IPS-11a (cell line): ENCODE data around the gene KRTAP5-2.
"Not testable (repeated sequence)": the region's sequence is repeated elsewhere in the genome, so short reads cannot be mapped to it uniquely, and the experiment has no call there.

ENCODE experiments used
- H3K4me3 ChIP-seq: one replicate; pipeline ENCODE4 v1.5.1; 2013; ENCODE audit warnings: low read depth, low read length, control low read depth

KRTAP5-2 gene

DNA sequence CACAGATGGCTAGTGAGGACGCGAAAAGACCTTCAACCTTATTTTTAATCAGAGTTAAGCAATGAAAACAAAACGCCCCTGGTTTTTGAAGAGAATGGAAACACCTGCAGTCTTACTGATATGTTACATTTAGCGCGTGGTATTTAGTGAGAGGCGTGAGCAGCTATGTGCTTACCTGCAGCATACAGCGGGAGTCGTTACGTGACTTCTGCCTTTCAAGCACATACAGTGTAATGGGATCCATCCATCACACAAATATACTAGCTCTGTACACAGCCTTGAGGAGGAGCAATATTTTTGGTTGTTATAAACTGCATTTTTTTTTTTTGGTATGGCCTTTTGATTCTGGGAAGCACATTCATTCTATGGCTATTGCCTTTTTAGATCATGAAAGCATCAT, 5.5 kb downstream of the KRTAP5-2 start:
- no peak overlapping the region for H3K4me3 ChIP-seq

DNA sequence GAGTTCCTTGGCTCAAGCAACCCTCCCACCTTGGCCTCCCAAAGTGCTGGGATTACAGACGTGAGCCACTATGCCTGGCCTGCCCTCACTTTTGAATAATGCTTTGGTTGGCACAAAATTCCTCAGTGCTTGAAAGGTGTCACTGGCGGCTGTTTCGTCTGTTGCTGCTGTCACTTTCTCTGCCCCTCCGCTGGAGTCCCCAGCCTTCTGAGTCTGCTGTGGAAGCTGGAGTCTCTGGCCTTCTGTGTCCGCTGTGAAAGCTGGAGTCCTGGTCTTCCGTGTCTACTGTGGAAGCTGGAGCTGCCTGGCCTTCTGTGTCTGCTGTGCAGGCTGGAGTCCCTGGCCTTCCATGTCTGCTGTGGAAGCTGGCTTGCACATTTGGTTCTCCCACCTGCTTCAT, 8.1 kb downstream of the KRTAP5-2 start:
- H3K4me3 ChIP-seq, result no peak overlapping the region

DNA sequence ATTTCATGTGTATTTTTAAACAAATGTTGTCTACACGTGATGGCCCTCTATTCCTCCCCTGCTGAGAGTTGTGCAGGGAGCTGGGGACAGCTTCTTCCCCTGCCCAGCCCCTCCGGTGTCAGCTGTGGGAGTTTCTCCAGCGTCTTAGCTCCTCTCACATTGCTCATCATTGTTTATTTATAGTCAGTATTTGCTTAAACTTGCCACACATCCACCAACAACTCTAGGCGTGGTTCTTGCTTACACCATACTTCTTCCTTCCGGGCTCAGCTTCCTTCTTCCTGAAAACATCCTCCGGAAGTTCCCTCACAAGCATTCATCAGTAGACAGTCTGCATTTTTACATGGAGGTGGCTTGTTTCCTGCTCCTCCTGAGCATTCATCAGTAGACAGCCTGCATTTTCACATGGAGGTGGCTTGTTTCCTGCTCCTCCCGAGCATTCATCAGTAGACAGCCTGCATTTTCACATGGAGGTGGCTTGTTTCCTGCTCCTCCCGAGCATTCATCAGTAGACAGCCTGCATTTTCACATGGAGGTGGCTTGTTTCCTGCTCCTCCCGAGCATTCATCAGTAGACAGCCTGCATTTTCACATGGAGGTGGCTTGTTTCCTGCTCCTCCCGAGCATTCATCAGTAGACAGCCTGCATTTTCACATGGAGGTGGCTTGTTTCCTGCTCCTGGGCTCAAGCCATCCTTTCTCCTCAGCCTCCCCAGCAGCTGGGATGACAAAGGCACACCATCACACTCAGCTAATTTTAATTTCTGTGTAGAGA, 8.7 kb downstream of the KRTAP5-2 start:
- H3K4me3 ChIP-seq, result not testable (repeated sequence)

DNA sequence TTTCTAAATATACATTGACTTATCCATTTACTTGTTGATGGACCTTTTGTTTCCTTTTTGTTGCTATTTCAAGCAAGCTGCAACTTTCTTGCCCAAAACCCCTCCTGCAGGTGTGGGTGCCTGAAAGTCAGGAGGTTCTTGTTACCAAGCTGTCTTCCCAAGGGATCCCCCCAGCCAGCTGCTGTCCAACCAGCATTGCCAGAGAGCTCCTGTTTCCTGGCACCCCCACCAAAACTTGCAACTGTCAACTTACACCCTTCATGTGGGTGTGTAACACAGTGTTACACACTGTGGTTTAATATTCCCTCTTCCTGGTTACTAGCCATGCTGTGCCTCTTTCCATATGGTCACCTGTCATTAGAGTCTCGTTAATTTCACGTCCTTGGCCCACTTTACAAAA, 11.4 kb downstream of the KRTAP5-2 start:
- no peak overlapping the region for H3K4me3 ChIP-seq

DNA sequence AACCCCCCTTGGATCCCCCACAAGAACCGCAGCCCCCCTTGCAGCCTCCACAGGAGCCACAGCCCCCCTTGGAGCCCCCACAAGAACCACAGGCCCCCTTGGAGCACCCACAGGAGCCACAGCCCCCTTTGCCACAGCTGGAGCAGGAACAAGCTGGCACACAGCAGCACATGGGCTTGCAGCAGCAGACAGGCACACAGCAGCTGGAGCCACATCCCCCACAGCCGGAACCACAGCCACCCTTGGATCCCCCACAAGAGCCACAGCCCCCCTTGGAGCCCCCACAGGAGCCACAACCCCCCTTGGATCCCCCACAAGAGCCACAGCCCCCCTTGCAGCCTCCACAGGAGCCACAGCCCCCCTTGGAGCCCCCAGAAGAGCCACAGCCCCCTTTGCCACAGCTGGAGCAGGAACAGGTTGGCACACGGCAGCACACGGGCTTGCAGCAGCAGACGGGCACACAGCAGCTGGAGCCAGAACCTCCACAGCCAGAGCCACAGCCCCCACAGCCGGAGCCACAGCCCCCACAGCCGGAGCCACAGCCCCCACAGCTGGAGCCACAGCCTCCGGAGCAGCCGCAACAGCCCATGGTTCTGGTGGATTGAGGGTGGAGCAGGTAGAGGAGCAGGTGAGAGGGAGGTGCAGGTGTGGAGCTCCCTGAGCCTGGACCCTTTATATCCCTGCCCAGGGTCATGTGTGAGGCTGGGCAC, 13.3 kb downstream of the KRTAP5-2 start, which contains the start of gene KRTAP5-1:
Gene KRTAP5-1, minus strand, starts transcription at position 623 of the 710 bp plus-strand sequence. Its CDS starts 34 bp downstream, at position 589.
- H3K4me3 ChIP-seq, result not testable (repeated sequence)

DNA sequence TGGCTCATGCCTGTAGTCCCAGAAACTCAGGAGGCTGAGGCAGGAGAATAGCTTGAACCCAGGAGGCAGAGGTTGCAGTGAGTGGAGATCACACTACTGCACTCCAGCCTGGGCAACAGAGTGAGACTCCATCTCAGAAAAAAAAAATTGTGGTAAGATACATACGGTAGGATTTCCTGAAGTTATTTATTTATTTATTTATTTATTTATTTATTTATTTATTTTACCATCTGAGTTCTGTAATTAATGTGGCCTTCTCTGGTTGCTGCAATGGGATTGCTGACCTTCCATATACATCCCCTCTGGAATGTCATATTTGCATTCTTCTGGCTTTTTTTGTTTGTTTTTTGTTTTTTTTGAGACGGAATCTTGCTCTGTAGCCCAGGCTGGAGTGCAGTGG, 15.2 kb downstream of the KRTAP5-2 start:
- H3K4me3 ChIP-seq, result not testable (repeated sequence)

DNA sequence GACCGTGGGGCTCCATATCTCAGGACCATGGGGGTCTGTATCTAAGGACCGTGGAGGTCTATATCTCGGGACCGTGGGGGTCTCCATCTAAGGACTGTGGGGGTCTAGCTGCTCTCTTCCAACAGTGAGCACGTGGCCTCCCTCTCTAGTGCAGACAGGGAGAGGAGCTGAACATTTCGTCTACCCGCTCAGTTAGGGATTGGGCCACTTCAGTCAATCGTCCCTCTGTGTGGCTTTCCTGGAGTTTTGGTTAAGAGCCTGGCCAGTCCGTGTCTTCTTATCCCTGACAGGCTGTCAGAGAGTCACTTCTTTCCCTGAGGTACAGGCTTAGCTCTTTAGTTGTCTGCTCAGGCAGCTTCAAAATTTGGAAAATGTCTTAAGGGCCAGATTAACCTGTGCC, 16.1 kb downstream of the KRTAP5-2 start:
- no peak overlapping the region for H3K4me3 ChIP-seq

DNA sequence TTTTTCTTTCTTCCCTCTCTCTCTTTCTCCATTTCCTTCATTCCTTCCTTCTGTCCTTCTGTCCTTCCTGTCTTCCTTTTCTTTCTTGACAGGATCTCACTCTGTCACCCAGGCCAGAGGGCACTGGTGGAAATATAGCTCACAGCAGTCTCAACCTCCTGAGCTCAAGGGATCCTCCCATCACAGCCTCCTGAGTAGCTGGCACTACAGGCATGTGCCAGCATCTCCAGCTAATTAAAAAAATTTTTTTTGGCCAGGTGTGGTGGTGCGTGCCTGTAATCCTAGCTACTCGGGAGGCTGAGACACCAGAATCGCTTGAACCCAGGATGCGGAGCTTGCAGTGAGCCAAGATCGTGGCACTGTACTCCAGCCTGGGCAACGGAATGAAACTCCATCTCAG, 21.3 kb downstream of the KRTAP5-2 start:
- no peak overlapping the region for H3K4me3 ChIP-seq

DNA sequence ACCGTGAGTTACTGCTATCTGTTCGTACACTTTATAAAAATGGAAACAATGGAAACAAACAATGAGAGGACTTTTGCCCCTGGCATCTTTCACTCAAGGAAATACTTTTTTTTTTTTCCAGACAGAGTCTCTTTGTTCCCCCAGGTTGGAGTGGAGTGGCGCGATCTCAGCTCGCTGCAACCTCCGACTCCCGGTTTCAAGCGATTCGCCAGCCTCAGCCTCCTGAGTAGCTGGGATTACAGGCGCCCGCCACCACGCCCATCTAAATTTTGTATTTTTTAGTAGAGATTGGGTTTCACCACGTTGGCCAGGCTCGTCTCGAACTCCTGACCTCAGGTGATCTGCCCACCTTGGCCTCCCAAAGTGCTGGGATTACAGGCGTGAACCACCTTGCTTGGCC, 22.3 kb downstream of the KRTAP5-2 start:
- not testable (repeated sequence) for H3K4me3 ChIP-seq

DNA sequence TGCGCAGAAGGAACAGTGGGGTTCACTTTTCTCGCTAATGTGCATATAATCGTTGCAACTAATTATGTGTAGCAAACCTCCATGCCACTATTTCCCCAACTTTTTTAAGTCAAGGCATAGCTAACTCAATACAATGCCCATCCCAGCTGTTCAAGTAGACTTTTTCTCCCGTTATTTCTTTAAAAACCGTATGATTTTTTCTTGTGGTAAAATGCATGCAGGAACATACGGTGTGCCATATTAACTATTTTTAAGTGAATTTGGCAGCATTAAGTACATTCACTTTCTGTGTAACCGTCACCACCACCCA, 23.2 kb downstream of the KRTAP5-2 start:
- no peak overlapping the region for H3K4me3 ChIP-seq

DNA sequence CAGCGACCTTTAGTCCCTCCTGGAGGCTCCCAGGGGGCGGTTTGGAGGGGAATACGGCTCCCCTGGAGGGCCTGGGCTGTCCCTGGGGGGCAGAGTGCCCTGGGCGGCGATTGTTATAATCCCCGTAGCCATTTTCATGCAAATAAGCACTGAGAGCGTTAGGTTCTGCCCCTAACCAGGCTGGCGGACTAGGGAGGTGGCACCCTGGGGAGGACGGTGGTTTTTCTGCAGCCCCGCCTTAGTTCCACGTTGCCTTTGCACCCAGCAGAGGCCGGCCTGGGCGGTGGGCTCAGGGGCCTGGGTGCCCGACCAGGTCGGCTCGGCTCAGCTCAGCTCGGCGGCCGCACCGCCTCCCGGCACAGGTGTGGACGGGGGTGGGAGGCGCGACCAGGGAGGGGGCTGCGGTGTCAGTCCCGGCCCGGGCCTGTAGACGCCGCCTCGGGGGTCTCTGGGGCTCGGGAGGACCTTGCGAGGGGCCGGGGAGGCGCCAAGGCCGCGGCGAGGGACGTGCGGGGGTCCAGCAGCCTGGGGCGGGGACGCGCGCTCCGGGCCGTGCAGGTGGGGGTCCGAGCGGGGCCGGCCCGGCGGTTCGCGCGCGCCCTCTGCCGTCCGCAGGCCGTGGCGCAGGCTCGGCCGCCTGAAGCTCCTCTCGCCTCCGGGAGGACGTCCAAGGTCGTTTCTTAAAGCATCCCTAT, 23.7 kb downstream of the KRTAP5-2 start:
- peak overlapping the region; percentile 25 for H3K4me3 ChIP-seq

DNA sequence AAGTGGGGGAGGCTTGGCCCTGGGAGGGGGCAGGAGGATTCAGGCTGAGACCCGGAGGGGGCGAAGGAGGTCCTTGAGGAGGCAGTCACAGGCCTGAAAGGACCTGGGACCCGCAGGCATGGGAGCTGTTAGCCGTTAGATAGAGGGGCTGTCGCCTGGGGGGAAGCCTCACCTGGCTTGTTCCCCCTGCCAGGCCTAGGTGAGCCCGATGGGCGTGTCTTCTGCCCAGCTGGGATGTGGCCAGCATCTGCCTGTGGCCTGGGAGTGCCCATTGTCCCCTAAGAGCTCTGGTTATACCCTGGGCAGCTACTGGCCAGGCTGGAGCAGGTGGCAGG, 24.2 kb downstream of the KRTAP5-2 start:
- peak overlapping the region; percentile 25 for H3K4me3 ChIP-seq

DNA sequence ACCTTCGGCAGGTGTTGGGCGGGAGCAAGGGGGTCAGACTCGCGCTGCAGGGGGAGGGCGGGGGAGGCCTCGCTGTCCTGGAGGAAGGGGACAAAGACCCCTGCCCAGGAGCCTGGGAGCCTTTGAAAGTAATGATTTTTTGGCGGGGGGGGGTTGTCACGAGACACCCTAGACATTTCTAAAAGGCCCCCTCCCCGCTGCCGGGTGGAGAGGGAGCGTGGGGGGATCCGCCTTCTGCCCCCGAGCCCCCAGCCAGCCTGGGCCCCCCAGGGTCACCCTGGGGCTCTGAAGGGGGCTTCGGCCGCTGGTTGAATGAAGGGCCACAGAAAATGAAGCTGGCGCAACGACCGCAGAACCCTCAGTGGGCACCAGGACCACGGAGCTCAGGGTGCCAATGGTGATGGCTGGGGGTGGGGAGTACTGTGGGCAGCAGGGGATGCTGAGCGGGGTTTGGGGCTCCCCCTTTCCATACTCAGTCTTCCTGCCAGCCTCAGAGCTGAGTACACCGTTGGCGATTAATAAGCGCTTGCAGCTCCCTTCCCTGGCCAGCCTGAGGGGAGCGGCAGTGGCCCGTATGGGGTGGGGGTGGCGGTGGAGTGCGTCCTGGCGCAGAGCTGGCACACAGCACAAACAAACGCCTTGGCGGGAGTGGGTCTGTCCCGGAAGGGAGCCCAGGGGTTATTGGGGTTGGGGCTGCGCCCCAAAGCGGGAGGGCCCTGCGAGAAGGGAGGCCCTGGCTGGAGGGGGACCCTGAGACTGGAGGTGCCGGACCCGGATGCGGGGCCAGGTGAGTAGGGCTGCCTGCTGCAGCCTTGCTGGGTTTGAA, 24.8 kb downstream of the KRTAP5-2 start:
- peak overlapping the region; percentile 25 for H3K4me3 ChIP-seq

DNA sequence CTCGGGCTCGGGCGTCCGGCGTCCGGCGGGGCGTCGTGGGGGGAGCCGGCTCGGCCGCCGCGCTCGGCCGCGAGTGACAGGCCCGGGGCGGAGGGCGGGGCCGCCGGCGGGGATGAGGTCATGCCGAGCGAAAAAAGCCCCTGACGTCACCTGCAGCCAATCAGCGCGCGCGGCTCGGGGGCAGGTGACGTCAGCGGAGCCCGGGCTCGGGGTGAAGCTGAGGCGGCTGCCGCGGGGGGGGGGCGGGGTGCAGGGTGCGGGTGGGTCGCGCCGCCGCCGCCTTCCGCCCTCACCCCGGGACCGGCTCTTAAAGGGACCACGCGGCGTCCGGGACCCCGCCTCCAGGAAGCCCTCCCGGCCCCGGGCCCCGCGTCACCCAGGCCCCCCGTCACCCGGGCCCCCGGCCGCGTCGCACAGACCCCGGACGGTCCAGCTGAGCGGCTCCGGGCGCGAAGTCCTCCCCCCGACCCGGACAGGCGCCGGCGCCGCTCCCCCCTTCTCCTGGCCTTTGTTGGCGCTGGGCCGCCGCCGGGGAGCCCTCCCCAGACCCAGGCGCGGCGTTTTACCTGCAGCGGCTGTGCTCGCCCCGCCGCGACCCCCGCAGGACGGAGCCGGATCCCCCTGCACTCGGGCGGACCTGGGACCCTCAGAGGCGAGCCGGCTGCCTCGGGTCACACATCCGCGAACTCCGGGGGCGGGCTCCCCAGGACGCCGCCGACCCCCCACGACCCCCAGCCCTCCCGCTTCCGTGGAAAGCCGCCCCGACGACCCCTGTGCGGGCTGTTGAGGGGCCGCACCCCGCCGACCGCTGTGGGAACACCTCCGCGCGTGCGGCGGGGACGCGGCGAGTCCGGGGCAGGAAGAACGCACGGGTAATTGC, 25.7 kb downstream of the KRTAP5-2 start, which contains the start of gene DUSP8:
Gene DUSP8, minus strand, starts transcription at position 75 of the 880 bp plus-strand sequence. CDS start 6,445 bp downstream, outside the sequence.
- peak within 1 kb of the TSS; percentile 50 for H3K4me3 ChIP-seq

DNA sequence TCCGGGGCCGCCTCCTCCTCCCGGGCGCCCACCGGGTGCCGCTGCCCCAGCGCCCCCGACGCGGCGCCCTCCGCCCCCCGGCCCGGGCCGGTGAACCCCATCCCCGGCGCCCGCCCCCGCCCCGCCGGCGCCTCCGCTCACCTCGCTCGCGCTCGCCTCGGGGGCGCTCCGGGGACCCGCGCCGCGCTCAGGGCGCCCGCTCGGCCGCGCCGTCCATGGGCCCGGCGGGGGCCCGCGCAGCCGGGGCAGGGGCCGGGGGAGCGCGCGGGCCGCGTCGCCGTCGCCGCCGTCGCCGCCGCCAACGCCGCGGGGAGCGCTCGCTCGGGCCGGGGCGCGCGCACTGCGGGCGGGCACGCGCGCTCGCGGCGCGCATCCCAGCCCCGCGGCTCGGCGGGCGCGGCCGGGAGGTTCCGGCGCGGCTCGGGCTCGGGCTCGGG, 26.3 kb downstream of the KRTAP5-2 start:
- peak overlapping the region; percentile 50 for H3K4me3 ChIP-seq

DNA sequence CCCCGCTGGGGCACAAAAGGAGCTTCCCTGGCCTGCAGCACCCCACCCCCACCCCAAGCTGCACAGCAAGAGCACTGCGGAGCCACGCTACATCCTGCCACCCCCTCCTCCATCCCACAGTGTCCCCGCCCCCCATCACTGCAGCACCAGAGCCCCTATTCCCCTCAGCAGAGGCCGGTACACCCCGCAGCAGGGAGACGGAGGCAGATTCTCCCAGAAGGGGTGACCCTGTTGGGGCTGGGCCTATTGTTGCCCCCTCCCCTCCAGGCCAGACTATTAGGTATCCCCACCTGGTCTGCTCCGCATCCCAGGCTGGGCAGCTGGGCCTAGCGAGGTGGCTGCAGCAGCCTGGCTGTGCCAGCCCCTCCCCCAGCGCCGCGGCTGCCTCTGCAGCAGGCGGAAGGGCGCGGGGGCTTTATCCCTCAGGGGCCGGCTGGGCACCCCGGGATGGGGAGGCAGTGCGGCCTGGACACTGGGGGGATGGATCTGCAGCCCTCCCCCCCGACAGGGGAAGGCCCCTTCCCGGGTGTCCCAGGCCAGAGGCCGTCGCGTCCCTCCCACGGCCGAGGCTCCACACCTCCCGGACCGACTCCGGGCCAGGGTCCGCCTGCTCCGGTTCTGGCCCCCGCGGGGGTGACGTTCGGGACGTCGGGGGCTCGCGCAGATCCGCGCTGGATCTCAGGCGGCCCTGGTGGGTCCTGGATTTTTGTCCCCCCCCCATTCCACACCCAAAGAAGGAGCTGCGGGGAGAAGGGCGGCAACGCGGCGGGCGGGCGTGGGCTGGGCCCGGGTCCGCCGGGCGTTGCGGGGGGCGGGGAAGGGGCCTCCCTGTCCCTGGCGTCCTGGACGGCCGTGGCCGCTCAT, 27.0 kb downstream of the KRTAP5-2 start:
- H3K4me3 ChIP-seq, result peak overlapping the region; percentile 50

DNA sequence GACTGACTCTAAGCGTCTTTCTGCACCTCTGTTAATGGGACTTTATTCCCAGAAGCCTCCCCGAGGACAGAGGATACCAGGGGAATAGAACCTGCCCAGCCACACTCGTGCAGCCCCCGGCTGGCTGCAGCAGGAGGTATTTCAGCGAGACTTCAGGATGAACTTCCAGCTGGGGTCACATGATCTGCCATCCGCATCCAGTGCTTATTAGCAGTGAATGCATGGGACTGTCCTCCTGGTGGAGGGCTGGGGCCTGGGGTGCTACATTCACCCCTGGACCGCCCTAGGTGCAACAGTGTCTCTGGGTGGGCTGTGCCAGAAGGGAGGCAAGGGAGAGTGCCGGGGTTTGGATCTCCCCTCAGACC, 27.6 kb downstream of the KRTAP5-2 start:
- peak overlapping the region; percentile 13 for H3K4me3 ChIP-seq

DNA sequence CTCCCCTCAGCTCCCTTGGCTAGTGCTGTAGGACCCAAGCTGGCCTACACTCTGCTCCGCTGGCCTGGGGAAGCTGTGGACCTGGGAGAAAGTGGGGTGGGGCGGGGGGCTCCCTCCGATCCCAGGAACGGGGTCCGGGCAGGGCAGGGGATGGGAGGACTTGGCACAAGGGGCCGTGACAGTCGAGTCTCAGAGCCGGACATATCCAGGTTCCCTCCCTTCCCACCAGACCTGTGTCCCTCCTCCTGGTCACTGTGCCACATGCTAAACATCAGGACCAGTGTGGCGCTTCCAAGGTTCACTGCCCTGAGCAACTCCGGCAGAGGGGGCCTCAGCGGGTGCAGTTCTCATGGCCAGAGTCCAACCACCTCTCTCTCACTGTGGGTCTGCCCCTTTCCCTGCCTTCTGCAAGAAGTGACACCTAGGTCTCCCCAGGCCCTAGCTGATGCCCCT, 28.1 kb downstream of the KRTAP5-2 start:
- H3K4me3 ChIP-seq, result no peak overlapping the region

DNA sequence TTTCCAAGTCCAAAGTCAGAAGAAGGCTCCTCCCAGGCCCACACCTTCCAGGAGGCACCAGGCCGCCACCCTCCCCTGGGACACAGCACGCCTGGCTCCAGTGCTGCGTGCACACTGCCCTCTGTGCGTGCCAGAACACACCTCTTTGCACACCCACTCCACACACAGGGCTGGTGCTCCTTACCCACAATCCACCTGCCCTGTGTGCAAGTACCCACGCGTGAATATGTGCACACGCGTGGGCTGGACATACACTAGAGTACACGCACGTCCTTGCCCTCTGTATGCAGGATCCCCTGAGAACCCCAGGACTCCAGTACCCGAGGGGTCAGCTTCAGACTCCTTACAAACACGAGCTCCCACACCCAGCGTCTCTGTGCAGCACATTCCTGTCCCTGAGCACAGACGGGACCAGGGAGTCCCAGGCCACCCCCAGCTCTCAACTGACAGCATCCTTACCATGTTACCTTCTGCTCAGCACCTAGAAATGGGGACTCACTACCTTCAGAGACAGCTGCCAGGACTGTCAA, 28.8 kb downstream of the KRTAP5-2 start:
- H3K4me3 ChIP-seq, result no peak overlapping the region
